Measurements from ENCODE around the gene SLC9A1. TPM values are rescaled to one million over a fixed set of nuclear protein-coding genes. Genes with fewer than 3 reads are reported as not detected.

The SLC9A1 gene
- total RNA-seq, 1 donor from 2014 or later: 27.9 TPM

DNA sequence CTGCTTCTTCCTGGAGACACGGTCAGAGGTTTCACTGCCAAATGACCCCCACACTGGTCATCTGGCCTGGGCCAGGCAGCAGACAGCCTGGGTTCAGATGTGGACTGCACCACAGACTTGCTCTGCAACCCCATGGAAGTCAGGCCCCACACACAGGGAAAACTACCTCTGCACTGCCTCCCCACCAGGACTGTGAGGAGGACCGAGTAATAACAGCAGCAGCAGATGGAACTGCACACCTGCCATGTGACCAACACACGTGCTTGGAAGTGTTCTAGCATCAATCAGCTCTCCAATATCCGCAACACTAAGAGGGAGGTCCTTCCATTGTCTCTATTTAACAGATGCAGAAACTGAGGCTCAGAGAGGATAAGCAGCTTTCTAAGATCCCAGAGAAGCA is 51.4 kb downstream of the SLC9A1 start:
- Mint-ChIP-seq H3K4me3 (no peak overlapping the region), H3K36me3 (ENCODE audit: low read depth) (peaks cover 7% of the 10 kb centered on the region), H3K4me1 (ENCODE audit: low read depth) (peaks cover 17% of the 10 kb centered on the region), H3K9me3 (no peaks in the 10 kb centered on the region), H3K27me3 (ENCODE audit: insufficient read depth) (no peaks in the 10 kb centered on the region), H3K27ac (no peak overlapping the region)
- intact Hi-C loops (cut with micrococcal nuclease): loop anchor here (2.0 kb wide), 1 partner anchor 51 kb away; the partner anchor contains the start of gene SLC9A1
- DNase-seq (ENCODE audit: low spot score): no peak

DNA sequence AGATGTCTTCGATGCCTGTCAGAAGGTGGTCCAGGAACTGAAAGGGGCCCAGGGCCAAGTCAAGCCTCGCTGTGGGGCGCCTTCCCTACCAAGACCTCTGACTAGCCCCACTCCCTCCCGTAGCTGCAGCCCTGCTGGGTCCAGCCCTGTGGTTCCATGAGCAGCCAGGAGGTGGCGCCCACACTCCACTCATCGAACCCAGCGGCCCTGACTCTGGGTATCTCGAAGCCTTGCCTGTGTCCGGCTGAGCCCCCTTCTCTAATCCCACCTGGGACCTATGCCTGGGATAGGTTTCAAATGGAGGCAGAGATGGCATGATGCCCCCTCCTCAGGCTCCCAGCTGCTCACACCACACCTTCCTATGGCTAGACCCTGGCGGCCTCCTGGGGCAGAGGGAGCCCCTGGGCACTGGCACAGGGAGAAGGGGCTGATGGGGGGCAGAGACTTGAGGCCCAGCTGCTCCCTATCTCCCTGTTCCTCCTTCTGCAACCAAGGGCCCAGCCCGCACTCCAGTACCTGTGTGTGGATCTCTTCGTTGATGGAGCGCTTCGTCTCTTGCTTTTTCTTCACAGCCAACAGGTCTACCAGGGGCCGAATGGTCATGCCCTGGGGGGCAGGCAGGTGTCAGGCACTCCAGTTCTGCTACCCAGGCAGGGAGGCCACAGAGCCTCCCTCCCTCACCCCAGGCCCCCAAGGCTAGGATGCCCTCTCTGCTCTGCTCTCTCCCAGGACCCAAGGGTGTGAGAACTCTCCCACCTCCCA is 52.0 kb downstream of the SLC9A1 start:
- Mint-ChIP-seq H3K4me1 (ENCODE audit: low read depth) (peaks cover 17% of the 10 kb centered on the region), H3K36me3 (ENCODE audit: low read depth) (peaks cover 7% of the 10 kb centered on the region), H3K9me3 (no peaks in the 10 kb centered on the region), H3K27ac (no peak overlapping the region), H3K27me3 (ENCODE audit: insufficient read depth) (no peaks in the 10 kb centered on the region), H3K4me3 (no peak overlapping the region)
- DNase-seq (ENCODE audit: low spot score): peak; percentile 69
- intact Hi-C loops (cut with micrococcal nuclease): loop anchor here (1.0 to 2.0 kb wide), 3 partner anchors 52 to 181 kb away; partner anchors contain the start of gene SLC9A1

DNA sequence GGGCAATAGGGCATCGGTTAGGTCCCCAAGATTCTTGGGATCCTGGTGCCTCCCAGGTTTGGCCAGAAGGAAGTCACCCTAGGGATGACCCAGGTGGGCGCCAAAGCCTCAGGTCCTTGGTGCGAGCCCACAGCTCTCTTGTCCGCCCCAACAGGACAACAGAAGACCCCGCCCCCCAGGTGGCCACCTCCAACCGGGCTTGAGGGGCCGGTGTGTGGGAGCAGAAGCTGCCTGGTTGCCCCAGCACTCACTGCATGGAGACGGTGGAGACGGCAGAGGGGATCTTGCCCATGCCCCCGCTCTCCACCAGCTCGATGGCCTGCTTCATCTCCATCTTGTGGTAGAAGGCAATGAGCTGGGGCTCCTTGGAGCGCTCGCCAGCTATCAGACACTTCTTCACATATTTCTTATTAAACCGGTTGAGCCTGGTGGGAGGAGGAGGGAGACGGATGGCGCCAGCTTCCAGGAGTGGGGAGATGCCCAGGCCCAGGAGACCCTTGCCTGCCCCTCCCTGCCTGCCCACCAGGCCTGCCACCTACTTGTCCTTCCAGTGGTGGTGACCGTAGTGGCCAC is 52.7 kb downstream of the SLC9A1 start:
- Mint-ChIP-seq H3K36me3 (ENCODE audit: low read depth) (peaks cover 9% of the 10 kb centered on the region), H3K9me3 (no peaks in the 10 kb centered on the region), H3K27me3 (ENCODE audit: insufficient read depth) (no peaks in the 10 kb centered on the region), H3K4me3 (no peak overlapping the region), H3K27ac (no peak overlapping the region), H3K4me1 (ENCODE audit: low read depth) (peaks cover 21% of the 10 kb centered on the region)
- intact Hi-C loops (cut with micrococcal nuclease): loop anchor here (1.0 to 2.0 kb wide), 3 partner anchors 53 to 182 kb away; partner anchors contain the start of gene SLC9A1
- no peak for DNase-seq (ENCODE audit: low spot score)

DNA sequence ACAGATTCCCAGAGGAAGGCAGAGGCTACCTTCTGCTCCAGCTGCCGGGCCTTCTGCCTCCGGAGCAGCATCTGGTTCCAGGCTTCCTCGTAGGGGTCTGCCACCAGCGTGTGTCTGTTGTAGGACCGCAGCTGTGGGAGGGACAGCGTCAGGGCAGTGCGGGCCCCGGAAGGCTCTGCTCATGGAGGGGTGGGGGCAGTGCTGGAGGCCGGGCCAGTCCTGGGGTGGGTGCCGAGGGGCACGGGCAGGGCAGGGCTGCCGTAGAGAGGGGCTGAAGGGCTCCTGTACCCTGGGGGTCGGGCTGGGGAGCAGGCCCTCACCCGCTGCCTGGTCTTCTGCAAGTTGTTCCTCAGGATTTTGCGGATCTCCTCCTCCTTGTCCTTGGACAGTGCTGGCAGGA is 53.2 kb downstream of the SLC9A1 start:
- no peak overlapping the region for H3K27ac Mint-ChIP-seq
- no peak overlapping the region for H3K4me3 Mint-ChIP-seq
- peaks cover 8% of the 10 kb centered on the region for H3K36me3 Mint-ChIP-seq (ENCODE audit: low read depth)
- H3K4me1 Mint-ChIP-seq (ENCODE audit: low read depth): peaks cover 22% of the 10 kb centered on the region
- DNase-seq (ENCODE audit: low spot score): no peak
- intact Hi-C loops (cut with micrococcal nuclease): loop anchor here (1.0 to 2.0 kb wide), 3 partner anchors 53 to 183 kb away; partner anchors contain the start of gene SLC9A1
- H3K9me3 Mint-ChIP-seq: no peaks in the 10 kb centered on the region
- H3K27me3 Mint-ChIP-seq (ENCODE audit: insufficient read depth): no peaks in the 10 kb centered on the region

DNA sequence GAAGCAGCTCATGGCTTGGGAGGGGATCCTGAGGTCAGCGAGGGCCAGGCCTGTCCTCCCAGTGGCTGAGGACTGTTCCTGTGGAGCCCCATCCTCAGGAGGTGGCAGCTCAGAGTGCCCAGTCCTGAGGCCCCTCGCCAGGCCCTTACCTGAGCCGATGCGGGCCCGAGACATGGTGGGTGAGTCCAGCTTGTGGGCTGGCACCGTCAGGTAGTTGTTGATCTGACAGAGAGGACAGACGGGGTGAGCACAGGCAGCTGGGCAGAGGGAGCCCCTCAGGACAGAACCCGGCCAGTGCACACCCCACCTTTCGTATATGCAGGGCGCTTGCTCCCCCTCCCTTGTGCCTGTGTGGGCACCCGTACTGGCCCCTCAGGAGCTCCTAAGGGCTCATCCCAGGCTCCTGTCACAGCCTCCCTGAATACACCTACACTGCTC is 53.9 kb downstream of the SLC9A1 start:
- Mint-ChIP-seq H3K27me3 (ENCODE audit: insufficient read depth) (no peaks in the 10 kb centered on the region), H3K4me1 (ENCODE audit: low read depth) (peaks cover 20% of the 10 kb centered on the region), H3K27ac (no peak overlapping the region), H3K4me3 (no peak overlapping the region), H3K36me3 (ENCODE audit: low read depth) (peaks cover 8% of the 10 kb centered on the region), H3K9me3 (no peaks in the 10 kb centered on the region)
- no peak for DNase-seq (ENCODE audit: low spot score)
- intact Hi-C loops (cut with micrococcal nuclease): no loop called here

DNA sequence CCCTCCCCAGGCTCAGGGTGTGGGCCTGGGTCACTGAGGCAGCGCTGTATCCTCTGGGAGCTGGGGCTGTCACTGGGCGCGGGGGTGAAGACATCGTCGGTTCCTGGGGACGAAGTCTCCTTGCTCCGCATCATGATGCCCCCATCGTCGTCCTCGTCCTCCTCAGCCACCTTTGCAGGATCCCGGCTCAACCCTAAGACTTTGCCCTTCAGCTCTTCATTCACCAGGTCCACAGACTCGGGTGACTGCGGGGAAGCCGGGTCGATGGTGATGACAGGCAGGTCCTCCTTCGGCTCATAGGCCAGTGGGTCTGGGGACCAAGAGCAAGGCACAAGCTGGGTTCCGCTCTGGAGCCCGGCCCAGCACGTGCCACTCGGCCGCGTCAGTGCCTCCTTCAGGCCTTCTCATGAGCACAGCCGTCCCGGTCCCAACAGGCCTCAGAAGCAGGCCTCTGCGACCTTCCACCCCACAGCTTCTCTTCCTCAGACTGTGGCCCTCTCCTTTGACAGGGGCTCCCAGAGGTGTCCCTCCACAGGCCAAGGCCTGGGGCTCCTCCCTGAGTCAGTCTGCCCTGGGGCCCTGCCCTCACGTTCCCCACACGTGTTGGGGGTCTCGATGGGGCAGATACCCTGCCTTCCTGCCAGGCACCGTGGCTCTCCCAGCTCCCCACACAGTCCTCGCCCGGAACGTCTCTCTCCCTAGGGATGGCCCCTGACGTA is 54.4 kb downstream of the SLC9A1 start:
- peaks cover 14% of the 10 kb centered on the region for H3K4me1 Mint-ChIP-seq (ENCODE audit: low read depth)
- intact Hi-C loops (cut with micrococcal nuclease): no loop called here
- no peak overlapping the region for H3K4me3 Mint-ChIP-seq
- H3K27me3 Mint-ChIP-seq (ENCODE audit: insufficient read depth): no peaks in the 10 kb centered on the region
- no peaks in the 10 kb centered on the region for H3K9me3 Mint-ChIP-seq
- DNase-seq (ENCODE audit: low spot score): no peak
- peaks cover 6% of the 10 kb centered on the region for H3K36me3 Mint-ChIP-seq (ENCODE audit: low read depth)
- H3K27ac Mint-ChIP-seq: no peak overlapping the region

DNA sequence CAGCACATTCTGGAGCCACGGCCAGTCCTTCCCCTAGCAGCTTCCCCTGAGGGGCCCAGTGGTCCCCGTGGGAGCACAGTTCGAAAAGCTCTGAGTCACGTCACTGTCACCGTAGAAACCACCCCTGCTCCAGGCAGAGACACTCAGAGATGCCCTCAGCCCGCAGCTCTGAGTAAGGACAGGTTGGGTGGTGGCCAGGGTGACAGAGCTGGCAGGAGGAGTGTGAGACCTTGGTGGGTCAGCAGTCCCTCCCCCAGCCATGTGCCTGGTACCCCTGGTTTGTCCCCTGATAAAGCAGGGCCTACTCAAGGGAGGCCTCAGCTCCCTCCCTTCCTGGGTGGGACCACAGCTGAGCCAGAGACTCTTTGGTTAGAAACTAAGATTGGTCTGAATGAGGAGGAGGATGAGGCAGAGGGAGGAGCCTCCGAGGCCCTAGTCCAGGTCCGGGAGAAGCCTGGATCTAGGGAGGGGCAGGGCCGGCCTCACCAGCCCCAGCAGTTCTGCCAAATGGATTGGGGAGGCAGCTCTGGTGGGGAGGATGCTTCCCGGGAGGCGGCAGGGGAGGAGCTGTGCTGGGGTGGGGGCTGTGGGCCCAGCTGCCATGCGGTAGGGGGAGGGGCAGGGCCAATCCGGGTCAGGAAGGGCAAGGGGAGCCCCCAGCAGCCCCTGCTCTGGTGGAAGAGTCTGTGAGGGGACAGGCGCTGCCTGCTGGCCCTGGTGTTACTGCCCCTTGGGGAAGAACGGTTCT is 55.2 kb downstream of the SLC9A1 start:
- DNase-seq (ENCODE audit: low spot score): no peak
- Mint-ChIP-seq H3K4me1 (ENCODE audit: low read depth) (peaks cover 14% of the 10 kb centered on the region), H3K36me3 (ENCODE audit: low read depth) (peaks cover 6% of the 10 kb centered on the region), H3K9me3 (no peaks in the 10 kb centered on the region), H3K27me3 (ENCODE audit: insufficient read depth) (no peaks in the 10 kb centered on the region), H3K4me3 (no peak overlapping the region), H3K27ac (peak overlapping the region; percentile 66)
- intact Hi-C loops (cut with micrococcal nuclease): no loop called here

DNA sequence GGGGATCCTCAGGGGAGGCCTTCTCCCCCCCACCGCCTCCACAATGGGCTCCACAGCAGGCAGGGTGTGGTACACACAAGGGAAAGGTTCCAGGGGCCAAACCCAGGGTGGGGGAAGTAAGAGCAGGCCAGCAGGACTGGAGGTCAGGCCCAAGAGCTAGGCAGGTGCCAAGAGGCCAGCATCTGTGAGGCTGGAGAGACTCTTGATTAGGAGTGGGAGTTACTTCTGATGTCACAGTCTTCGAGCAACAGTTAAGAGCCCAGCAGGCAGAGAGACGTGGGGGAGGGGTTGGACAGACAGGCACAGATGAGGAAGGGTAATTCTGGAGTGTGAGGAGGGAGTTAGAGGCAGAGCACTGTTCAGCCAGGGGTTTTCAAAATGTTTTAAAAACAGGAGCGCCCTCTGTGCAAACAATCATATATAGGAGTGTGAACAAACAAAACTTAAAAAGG is 55.8 kb downstream of the SLC9A1 start:
- Mint-ChIP-seq H3K4me1 (ENCODE audit: low read depth) (peaks cover 14% of the 10 kb centered on the region), H3K27me3 (ENCODE audit: insufficient read depth) (no peaks in the 10 kb centered on the region), H3K4me3 (no peak overlapping the region), H3K27ac (peak overlapping the region; percentile 66), H3K36me3 (ENCODE audit: low read depth) (peaks cover 6% of the 10 kb centered on the region), H3K9me3 (no peaks in the 10 kb centered on the region)
- DNase-seq (ENCODE audit: low spot score): no peak
- intact Hi-C loops (cut with micrococcal nuclease): no loop called here

DNA sequence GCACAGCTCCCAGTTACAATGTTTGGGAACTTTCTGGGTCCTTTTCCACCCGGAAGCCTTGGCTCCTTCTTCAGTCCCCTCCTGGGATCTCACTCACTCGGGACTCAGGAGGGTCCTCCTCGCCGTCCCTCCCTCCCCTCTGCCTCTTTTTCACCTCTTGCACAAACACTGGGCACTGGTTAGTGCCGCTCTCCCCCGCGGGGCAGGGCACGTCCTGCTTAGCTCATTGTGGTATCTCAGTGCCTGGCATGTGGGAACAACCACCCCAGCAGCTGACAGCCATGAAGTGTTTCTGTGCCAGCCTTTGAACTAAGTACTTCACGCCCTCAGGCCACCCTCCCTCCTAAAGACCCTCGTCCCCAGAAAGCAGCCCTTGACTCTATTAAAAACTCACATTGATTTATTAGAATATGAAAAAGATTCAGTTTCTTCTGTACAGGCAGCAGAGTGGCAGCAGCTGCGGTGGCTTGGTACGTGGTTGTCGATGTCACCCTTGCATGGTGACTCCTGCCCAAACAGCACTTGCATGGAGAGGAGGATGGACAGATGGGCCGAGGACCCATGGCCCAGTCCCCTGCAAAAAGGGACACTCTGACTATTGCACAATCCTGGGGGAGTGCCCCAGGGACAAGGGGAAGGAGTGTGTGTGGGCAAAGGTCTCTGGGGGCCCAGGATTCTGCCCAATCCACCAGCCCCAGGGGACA is 56.3 kb downstream of the SLC9A1 start:
- intact Hi-C loops (cut with micrococcal nuclease): no loop called here
- H3K27me3 Mint-ChIP-seq (ENCODE audit: insufficient read depth): no peaks in the 10 kb centered on the region
- H3K36me3 Mint-ChIP-seq (ENCODE audit: low read depth): peaks cover 6% of the 10 kb centered on the region
- peaks cover 14% of the 10 kb centered on the region for H3K4me1 Mint-ChIP-seq (ENCODE audit: low read depth)
- H3K9me3 Mint-ChIP-seq: no peaks in the 10 kb centered on the region
- no peak overlapping the region for H3K27ac Mint-ChIP-seq
- DNase-seq (ENCODE audit: low spot score): no peak
- no peak overlapping the region for H3K4me3 Mint-ChIP-seq

DNA sequence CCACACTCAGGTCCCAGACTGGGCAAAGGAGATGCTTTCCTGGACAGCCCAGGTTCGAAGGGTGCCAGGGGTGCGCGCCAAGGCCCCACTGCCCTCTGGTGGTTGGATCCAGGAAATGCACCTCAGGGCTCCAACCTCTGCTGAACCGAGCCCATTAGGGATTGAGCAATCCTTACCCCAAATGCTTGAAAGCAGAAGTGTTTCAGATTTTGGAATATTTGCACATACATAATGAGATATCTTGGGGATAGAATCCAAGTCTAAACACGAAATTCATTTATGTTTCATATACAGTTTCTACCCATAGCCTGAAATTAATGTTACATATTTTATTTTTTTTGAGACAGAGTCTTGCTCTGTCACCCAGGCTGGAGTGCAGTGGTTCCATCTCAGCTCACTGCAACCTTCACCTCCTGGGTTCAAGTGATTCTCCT is 57.4 kb downstream of the SLC9A1 start:
- peak; percentile 64 for DNase-seq (ENCODE audit: low spot score)
- H3K27ac Mint-ChIP-seq: no peak overlapping the region
- intact Hi-C loops (cut with micrococcal nuclease): loop anchor here (1.0 kb wide), 2 partner anchors 53 to 100 kb away; no protein-coding TSS in a partner anchor
- no peak overlapping the region for H3K4me3 Mint-ChIP-seq
- peaks cover 3% of the 10 kb centered on the region for H3K27me3 Mint-ChIP-seq (ENCODE audit: insufficient read depth)
- no peaks in the 10 kb centered on the region for H3K9me3 Mint-ChIP-seq
- H3K36me3 Mint-ChIP-seq (ENCODE audit: low read depth): peaks cover 3% of the 10 kb centered on the region
- peaks cover 14% of the 10 kb centered on the region for H3K4me1 Mint-ChIP-seq (ENCODE audit: low read depth)

DNA sequence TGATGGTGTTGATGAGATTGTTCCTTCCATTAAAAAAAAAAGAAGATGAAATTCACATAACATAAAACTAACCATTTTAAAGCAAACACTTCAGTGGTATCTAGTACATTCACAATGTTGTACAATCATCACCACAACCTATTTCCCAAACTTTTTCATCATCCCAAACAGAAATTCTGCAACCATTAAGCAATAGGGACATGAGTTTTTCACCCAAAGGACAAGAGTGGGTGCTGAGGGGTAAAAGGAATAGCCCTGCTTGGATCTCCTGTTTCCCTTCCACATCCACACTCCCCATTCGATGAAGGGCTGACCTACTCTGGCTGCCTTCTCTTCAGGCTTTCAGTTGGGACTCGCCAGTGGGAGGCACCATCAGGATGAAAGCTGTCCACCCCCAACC is 59.3 kb downstream of the SLC9A1 start:
- intact Hi-C loops (cut with micrococcal nuclease): no loop called here
- Mint-ChIP-seq H3K9me3 (no peaks in the 10 kb centered on the region), H3K27me3 (ENCODE audit: insufficient read depth) (peaks cover 3% of the 10 kb centered on the region), H3K4me1 (ENCODE audit: low read depth) (peaks cover 14% of the 10 kb centered on the region), H3K27ac (no peak overlapping the region), H3K4me3 (no peak overlapping the region), H3K36me3 (ENCODE audit: low read depth) (peaks cover 3% of the 10 kb centered on the region)
- DNase-seq (ENCODE audit: low spot score): no peak

DNA sequence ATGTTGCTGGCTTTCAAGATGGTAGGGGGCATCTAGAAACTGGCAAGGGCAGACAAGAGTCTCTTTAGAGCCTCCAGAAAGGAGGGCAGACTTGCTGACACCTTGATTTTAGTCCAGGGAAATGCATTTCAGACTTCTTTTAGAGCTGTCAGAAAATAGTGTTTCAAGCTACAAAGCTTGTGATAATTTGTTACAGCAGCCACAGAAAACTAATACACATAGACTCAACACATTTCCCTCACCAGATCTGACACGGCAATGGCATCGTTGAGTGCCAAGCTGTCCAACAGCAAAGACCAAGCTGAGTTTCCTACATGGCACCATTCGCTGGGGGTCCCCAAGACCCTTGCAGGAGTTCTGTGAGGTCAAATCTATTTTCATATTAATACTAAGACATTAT is 62.0 kb downstream of the SLC9A1 start:
- peaks cover 3% of the 10 kb centered on the region for H3K36me3 Mint-ChIP-seq (ENCODE audit: low read depth)
- peaks cover 5% of the 10 kb centered on the region for H3K4me1 Mint-ChIP-seq (ENCODE audit: low read depth)
- no peak overlapping the region for H3K4me3 Mint-ChIP-seq
- DNase-seq (ENCODE audit: low spot score): no peak
- intact Hi-C loops (cut with micrococcal nuclease): no loop called here
- no peak overlapping the region for H3K27ac Mint-ChIP-seq
- H3K9me3 Mint-ChIP-seq: no peaks in the 10 kb centered on the region
- H3K27me3 Mint-ChIP-seq (ENCODE audit: insufficient read depth): peaks cover 3% of the 10 kb centered on the region
